Measurements from ENCODE around the gene ACLY. TPM values are rescaled to one million over a fixed set of nuclear protein-coding genes. Genes with fewer than 3 reads are reported as not detected.
"Not testable (repeated sequence)": the region's sequence is repeated elsewhere in the genome, so short reads cannot be mapped to it uniquely, and the experiment has no call there.

The ACLY gene
- total RNA-seq, 1 experiment from 2014 or later = 260 TPM

DNA sequence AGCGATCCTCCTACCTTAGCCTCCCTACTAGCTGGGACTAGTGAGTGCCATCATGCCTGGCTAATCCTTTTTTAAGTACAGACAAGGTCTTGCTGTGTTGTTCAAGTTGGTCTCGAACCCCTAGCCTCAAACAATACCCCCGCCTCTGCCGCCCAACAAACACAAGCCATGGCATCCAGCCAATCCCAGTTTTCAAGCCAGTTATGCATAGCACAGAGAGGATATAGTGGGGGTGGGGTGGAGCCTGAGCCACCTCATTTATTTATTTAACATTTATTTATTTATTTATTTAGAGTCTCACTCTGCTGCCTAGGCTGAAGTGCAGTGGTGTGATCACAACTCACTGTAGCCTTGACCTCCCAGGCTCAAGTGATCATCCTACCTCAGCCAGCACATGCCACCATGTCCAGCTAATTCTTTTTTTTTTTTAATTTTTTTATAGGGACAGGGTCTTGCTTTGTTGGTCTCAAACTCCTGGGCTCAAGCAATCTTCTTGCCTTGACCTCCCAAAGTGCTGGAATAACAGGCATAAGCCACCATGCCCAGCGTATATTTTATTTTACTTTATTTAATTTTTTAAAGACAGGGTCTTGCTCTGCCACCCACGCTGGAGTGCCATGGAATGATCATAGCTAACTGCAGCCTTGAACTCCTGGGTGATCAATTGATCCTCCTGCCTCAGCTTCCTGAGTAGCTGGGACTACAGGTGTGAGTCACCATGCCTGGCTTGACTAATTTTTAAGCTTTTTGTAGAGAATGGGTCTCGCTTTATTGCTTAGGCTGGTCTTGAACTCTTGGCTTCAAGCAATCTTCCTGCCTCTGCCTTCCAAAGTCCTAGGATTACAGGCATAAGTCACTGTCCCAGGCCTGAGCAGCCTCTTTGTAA is 27.4 kb downstream of the ACLY start:
- Histone ChIP-seq H3K27me3 (ENCODE audit: control insufficient read depth, insufficient read depth, low read length) (no peaks in the 10 kb centered on the region), H3K36me3 (replicated peaks; ENCODE audit: control insufficient read depth, insufficient read depth, low read length) (peaks cover 65% of the 10 kb centered on the region), H3K4me3 (ENCODE audit: insufficient read depth, low read depth, low read length) (no peak overlapping the region)
- DNase-seq = no peak

DNA sequence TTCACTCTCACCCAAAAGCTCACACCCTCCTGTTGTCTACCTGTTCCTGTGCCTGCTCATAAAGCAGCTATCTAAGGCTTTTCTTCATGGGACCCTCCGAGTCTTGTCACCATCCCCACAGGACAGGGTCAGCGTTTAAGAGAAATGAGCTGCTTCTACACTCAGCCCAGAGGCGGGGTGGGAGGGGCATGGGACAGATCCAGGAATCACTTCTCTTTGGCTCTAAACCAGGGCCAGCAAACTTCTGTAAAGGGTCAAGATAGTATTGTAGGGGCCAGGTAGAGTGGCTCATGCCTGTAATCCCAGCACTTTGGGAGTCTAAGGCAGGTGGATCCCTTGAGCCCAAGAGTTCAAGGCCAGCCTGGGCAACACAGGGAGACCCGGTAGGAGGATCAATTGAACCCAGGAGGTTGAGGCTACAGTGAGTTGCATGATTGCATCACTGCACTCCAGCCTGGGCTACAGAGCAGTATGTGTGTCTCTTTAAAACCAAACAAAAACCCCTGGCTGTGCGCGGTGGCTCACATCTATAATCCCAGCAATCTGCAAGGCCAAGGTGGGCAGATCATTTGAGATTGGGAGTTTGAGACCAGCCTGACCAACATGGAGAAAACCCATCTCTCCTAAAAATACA is 30.3 kb downstream of the ACLY start:
- Histone ChIP-seq H3K27me3 (ENCODE audit: control insufficient read depth, insufficient read depth, low read length) (no peaks in the 10 kb centered on the region), H3K4me3 (ENCODE audit: insufficient read depth, low read depth, low read length) (no peak overlapping the region), H3K36me3 (replicated peaks; ENCODE audit: control insufficient read depth, insufficient read depth, low read length) (peaks cover 62% of the 10 kb centered on the region)
- DNase-seq = no peak

DNA sequence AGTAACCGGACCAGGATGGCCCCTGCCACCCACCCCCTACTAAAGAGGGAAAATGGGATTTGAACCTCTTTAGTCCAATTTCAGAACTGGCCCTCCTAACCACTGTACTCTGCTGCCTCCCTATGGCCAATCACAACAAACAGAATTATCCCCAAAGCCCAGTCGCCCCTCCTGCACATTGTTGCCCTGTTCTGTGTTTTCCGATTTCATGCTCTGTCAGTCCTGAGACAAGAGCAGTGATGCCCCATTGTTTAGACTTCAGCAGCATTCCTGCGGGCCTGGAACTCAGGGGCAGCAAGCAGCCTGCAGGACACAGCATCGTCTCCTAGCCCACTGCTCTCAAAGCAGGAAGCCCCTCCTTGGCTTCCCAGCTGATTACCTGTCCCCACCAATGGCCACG is 33.0 kb downstream of the ACLY start:
- no peak overlapping the region for H3K4me3 ChIP-seq (ENCODE audit: insufficient read depth, low read depth, low read length)
- peaks cover 56% of the 10 kb centered on the region for H3K36me3 ChIP-seq (replicated peaks; ENCODE audit: control insufficient read depth, insufficient read depth, low read length)
- no peaks in the 10 kb centered on the region for H3K27me3 ChIP-seq (ENCODE audit: control insufficient read depth, insufficient read depth, low read length)
- DNase-seq = peak; percentile 53

DNA sequence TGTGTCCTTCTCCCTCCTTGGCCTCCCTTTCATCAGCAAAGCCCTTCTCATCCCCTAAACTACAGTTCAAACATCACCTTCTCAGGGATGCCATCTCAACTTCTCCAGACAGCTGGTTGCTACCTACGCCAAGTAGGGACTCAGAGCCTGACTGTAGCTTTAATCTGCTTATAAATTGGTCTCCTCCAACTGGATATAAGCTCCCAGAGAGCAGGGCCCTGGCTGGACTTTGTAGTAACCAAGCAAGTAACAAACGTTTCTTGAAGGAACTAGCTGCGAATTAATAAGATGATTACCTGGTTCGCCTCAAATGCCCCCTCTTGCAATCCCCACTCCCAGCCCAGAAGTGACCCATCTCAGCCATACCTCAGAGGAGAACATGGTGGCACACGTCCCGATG is 36.0 kb downstream of the ACLY start:
- no peak overlapping the region for H3K4me3 ChIP-seq (ENCODE audit: insufficient read depth, low read depth, low read length)
- H3K27me3 ChIP-seq (ENCODE audit: control insufficient read depth, insufficient read depth, low read length) = no peaks in the 10 kb centered on the region
- H3K36me3 ChIP-seq (replicated peaks; ENCODE audit: control insufficient read depth, insufficient read depth, low read length) = peaks cover 62% of the 10 kb centered on the region
- DNase-seq = no peak

DNA sequence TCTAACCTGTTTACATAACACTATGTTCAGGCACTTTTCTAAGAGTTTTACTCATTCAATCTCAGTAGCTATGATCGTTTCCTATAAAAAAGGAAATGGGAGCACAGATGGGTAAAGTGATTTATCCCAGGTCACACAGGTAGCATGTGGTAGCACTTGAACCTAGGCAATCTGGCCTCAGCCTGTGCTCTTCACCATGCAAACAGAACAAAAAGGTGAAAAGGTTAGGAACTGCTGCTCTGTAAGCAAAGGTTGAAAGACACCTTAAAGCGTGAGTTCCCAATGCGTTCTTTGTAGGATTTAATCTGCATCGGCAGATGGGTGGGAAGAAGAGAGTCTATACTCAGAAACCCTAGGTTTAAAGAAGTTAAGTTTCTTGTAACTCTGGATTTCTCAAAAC is 38.6 kb downstream of the ACLY start:
- DNase-seq = no peak
- no peak overlapping the region for H3K4me3 ChIP-seq (ENCODE audit: insufficient read depth, low read depth, low read length)
- H3K27me3 ChIP-seq (ENCODE audit: control insufficient read depth, insufficient read depth, low read length) = no peaks in the 10 kb centered on the region
- peaks cover 48% of the 10 kb centered on the region for H3K36me3 ChIP-seq (replicated peaks; ENCODE audit: control insufficient read depth, insufficient read depth, low read length)

DNA sequence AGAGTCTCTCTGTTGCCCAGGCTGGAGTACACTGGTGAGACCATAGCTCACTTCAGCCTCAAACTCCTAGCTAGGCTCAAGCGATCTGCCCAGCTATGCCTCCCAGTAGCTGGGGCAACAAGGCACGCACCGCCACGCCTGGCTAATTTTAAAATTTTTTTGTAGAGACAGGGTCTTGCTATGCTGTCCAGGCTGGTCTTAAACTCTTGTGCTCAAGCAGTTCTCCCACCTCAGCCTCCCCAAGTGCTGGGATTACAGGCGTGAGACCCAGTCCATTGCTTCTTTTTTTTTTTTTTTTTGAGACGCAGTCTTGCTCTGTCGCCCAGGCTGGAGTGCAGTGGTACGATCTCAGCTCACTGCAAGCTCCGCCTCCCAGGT is 44.5 kb downstream of the ACLY start:
- not testable (repeated sequence) for H3K27me3 ChIP-seq (ENCODE audit: control insufficient read depth, insufficient read depth, low read length); H3K4me3 ChIP-seq (ENCODE audit: insufficient read depth, low read depth, low read length); DNase-seq
- peaks cover 57% of the 10 kb centered on the region for H3K36me3 ChIP-seq (replicated peaks; ENCODE audit: control insufficient read depth, insufficient read depth, low read length)

DNA sequence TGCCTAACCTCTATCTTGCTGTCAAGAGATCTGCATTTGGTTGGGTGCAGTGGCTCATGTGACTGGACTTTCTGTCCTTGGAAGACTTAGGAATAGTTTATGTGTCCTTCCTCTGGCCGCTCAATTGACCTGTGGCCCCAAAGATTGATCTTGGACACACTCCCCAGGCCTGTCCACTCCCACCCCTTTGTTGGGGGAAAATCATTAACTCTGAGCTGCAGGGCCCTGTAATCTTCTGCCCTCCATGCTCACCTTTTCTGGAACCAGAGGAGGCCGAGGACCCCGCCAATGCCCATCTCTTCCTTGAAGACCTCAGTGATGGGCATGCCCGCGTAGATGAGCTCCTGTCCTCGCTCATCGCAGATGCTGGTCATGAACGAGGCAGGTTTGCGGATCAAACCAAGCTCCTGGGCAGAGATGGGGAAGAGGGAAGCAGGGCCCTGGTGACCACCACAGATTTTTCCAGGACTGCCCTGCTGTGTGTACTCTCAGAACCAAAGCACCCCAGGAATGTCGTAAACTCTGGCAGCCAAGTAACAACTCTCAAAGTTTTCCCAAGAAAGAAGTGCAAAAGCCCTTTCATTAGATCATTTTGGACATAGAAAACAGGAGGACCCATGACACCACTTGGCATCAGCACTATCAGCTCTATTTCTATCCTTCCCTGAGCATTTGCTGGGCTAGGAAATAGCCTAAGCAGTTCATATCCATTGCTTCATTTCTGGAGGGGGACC is 45.0 kb downstream of the ACLY start:
- no peak for DNase-seq
- H3K36me3 ChIP-seq (replicated peaks; ENCODE audit: control insufficient read depth, insufficient read depth, low read length) = peaks cover 57% of the 10 kb centered on the region
- H3K27me3 ChIP-seq (ENCODE audit: control insufficient read depth, insufficient read depth, low read length) = no peaks in the 10 kb centered on the region
- H3K4me3 ChIP-seq (ENCODE audit: insufficient read depth, low read depth, low read length) = no peak overlapping the region

DNA sequence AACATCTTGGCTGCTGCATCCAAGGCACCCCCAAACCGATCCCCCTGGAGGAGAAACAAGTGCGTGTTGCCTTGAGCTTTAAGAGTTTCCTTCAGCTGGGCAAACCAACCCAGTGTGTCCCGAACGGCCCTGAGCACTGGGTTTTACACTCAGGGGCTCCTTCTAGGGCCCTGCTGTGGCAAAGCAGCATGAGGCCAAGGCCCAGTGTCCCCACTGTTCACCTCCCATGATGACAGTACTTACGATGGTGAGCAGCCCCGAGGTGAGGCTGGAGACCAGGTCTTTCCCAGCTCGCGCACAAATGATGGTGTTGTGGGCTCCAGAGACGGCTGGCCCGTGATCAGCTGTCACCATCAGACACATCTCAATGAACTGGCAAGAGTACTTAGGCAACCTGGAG is 47.0 kb downstream of the ACLY start:
- no peak overlapping the region for H3K4me3 ChIP-seq (ENCODE audit: insufficient read depth, low read depth, low read length)
- H3K36me3 ChIP-seq (replicated peaks; ENCODE audit: control insufficient read depth, insufficient read depth, low read length) = peaks cover 52% of the 10 kb centered on the region
- DNase-seq = no peak

DNA sequence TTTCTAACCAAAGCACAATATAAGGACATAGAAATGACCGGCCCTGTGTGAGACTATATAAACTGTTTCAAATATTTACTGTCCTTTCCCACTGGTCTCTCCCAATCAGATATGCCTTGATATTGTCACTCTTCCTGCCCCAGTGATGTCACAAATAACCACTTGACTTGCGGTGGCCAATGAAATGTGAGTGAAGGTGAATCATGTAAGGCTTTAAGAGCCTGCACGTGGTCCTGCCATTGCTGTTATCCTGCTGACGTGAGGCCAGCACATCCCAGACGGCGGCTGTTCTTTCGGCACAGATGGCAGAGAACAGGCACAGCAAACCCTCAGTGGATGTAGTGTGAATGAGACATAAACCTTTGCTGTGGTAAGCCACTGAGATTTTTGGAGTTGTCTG is 48.1 kb downstream of the ACLY start:
- H3K4me3 ChIP-seq (ENCODE audit: insufficient read depth, low read depth, low read length) = no peak overlapping the region
- H3K36me3 ChIP-seq (replicated peaks; ENCODE audit: control insufficient read depth, insufficient read depth, low read length) = peaks cover 54% of the 10 kb centered on the region
- DNase-seq = no peak
- H3K27me3 ChIP-seq (ENCODE audit: control insufficient read depth, insufficient read depth, low read length) = no peaks in the 10 kb centered on the region

More for the DNA sequence above, 47.0 kb downstream of the ACLY start:
- no peaks in the 10 kb centered on the region for H3K27me3 ChIP-seq (ENCODE audit: control insufficient read depth, insufficient read depth, low read length)

DNA sequence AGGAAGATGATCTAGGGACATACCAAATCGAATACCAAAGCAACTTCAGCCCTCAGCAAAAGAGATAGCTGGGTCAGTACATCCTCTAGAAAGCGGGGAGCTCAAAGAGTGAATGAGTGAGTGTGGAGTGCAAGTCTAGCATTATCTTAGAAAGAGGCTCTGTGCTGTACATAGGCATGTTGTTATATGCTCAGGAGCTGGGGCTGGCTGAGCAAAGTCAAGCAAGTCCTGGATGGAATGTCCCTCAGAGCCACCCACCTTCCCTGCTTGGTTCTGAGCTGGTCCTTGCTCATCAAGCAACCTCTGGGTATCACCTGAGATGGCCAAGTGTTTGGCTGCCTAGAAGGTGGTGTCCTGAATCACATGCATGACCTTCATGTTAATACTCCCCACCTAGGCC is 48.7 kb downstream of the ACLY start:
- Histone ChIP-seq H3K36me3 (replicated peaks; ENCODE audit: control insufficient read depth, insufficient read depth, low read length) (peaks cover 54% of the 10 kb centered on the region), H3K4me3 (ENCODE audit: insufficient read depth, low read depth, low read length) (no peak overlapping the region), H3K27me3 (ENCODE audit: control insufficient read depth, insufficient read depth, low read length) (no peaks in the 10 kb centered on the region)
- DNase-seq = no peak

DNA sequence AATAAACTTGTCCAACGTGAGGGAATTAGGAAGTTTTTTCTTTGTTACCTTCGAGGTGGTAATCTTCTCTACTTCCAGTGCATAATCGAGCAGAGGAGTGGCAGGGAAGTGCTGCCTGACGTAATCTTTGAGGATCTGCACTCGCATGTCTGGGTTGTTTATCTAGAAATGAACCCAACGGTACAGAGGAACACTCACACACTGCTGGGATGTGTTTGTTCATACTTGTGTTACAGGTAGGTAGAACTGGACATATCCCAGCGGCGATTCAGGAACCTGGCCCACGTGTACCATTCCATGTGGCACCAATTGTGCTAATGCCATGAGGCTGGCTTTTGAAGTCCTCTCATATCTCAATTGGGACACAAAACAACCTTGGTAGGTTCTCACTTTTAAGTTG is 49.3 kb downstream of the ACLY start:
- no peak overlapping the region for H3K4me3 ChIP-seq (ENCODE audit: insufficient read depth, low read depth, low read length)
- no peak for DNase-seq
- H3K36me3 ChIP-seq (replicated peaks; ENCODE audit: control insufficient read depth, insufficient read depth, low read length) = peaks cover 52% of the 10 kb centered on the region
- H3K27me3 ChIP-seq (ENCODE audit: control insufficient read depth, insufficient read depth, low read length) = no peaks in the 10 kb centered on the region

DNA sequence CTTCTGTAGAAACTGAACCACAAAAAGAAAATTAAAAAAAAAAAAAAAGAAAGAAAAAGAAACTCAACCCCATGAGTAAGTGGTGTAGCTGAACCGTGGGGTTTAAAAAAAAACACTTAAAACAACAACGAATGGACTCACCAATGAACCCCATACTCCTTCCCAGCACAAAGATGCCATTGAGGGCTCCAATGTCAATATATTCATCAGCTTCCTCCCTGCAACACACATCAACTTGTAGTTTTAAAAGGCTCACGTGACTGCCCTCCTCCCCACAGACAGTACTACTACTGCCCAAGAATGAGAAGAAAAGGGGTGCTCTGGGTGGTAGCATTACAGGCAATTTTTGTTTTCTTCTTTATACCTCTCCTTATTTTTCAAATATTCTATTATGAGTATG is 50.2 kb downstream of the ACLY start:
- no peak for DNase-seq
- no peaks in the 10 kb centered on the region for H3K27me3 ChIP-seq (ENCODE audit: control insufficient read depth, insufficient read depth, low read length)
- no peak overlapping the region for H3K4me3 ChIP-seq (ENCODE audit: insufficient read depth, low read depth, low read length)
- peaks cover 44% of the 10 kb centered on the region for H3K36me3 ChIP-seq (replicated peaks; ENCODE audit: control insufficient read depth, insufficient read depth, low read length)

DNA sequence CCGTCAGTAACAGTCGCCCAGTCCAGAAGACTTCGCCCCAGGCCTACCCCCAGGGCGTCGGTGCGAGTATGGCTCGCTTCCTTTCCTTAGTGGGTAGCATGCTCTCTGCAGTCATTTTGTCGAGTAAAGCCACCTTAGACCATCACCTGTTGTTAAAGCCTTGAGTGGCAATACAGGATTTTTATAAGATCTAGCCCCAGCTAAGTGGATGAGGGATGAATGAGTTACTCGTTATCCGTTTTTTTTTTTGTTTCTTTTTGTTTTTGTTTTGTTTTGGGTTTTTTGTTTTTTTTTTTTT is 53.2 kb downstream of the ACLY start:
- Histone ChIP-seq H3K27me3 (ENCODE audit: control insufficient read depth, insufficient read depth, low read length) (no peaks in the 10 kb centered on the region), H3K4me3 (ENCODE audit: insufficient read depth, low read depth, low read length) (peak overlapping the region; percentile 15)

DNA sequence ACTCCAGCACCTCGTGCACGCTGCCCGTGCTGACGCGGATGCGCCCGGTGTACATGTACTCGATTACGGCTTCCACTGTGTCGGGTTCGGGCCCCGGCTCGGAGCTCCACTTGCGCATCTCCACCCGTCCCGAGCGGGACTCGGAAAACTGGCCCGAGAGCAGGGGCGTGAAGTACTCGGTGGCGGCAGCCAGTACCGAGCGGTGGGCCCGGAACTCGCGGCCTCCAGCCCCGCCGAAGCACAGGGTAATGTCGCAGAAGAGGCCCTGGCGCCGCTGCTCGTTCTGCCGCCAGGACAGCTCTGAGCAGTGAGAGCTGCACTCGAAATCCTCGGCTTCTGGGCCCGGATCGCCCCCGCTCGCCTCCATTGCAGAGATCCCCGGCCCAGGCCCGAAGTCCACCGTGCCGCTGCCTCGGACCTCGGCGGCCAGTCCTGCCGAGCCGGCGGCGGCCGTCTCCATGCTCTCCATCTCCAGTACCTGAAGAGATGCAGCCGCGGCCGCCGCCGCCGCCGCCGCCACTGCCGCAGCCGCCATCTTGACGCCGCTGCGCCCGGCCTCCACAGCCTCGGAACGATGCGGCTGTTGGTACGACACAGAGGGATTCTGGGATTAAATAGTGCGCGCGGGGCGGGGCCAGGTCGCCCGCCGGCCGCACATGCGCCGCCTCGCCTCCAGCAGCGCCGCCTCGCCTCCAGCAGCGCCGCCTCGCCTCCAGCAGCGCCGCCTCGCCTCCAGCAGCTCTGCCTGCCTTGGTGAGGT is 53.7 kb downstream of the ACLY start, which contains the start of gene KLHL11:
KLHL11 (minus strand) TSS at position 588 of the 760 bp plus-strand sequence; CDS start at position 535, 53 bp downstream.
- H3K36me3 ChIP-seq (replicated peaks; ENCODE audit: control insufficient read depth, insufficient read depth, low read length) = peaks cover 18% of the 10 kb centered on the region
- peak; percentile 97 for DNase-seq
- peak within 1 kb of the TSS; percentile 97 for H3K4me3 ChIP-seq (ENCODE audit: insufficient read depth, low read depth, low read length)
- H3K27me3 ChIP-seq (ENCODE audit: control insufficient read depth, insufficient read depth, low read length) = no peaks in the 10 kb centered on the region

More for the DNA sequence above, 53.2 kb downstream of the ACLY start:
- peaks cover 22% of the 10 kb centered on the region for H3K36me3 ChIP-seq (replicated peaks; ENCODE audit: control insufficient read depth, insufficient read depth, low read length)
- DNase-seq = no peak

All from H7 (cell line).